ENCODE results near the gene STX11.
A peak's percentile ranks its signal among the peaks of the same experiment; 100 is the strongest.

STX11 gene

GRCh38 chr6:144195671-144196270 lies 45.5 kb downstream of the STX11 start:
- TF ChIP-seq CTCF (IDR thresholded peaks at IDR 0.05; ENCODE audit: low read depth, low read length, missing control alignments) = no peak
- DNase-seq (ENCODE audit: extremely low read depth, low read depth) = peak; percentile 16
- H3K4me3 ChIP-seq (replicated peaks; ENCODE audit: low read depth, low read length) = no peak overlapping the region

- no peak for TF ChIP-seq CTCF (IDR thresholded peaks at IDR 0.05; ENCODE audit: low read depth, low read length, missing control alignments)
- H3K4me3 ChIP-seq (replicated peaks; ENCODE audit: low read depth, low read length) = no peak overlapping the region
- DNase-seq (ENCODE audit: extremely low read depth, low read depth) = no peak
Measured at GRCh38 chr6:144197919-144198318, 47.6 kb downstream of the STX11 start.

DNA sequence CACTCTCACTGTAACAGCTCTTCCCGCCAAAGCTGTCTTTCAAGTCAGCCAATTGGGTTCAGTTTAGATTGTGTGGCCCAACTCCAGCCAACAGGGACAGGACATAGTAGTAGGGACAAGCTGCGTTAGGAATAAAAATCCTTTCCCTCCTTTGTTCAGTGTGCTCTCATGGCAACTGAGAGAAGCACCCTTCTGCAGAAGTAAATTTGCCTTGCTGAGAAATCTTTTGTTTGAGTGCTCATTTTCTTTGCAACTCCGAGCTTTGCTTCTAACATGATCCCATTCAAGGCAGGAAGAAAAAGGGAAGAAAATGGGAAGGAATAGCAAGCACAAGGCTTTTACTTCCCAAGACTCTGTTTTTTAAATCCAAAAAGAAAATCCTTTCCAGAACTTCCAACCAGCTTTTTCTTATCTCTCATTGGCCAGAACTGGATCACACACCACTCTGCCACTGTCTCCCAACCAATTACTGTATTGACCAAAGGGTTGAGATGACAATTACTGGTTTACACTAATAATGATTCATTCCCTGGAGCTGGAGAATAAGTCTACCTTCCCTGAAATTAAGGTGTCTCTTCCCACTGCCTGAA lies 52.7 kb downstream of the STX11 start:
- no peak overlapping the region for H3K4me3 ChIP-seq (replicated peaks; ENCODE audit: low read depth, low read length)
- no peak for DNase-seq (ENCODE audit: extremely low read depth, low read depth)
- TF ChIP-seq CTCF (IDR thresholded peaks at IDR 0.05; ENCODE audit: low read depth, low read length, missing control alignments) = no peak

GRCh38 chr6:144211160-144211559 lies 60.8 kb downstream of the STX11 start:
- no peak for TF ChIP-seq CTCF (IDR thresholded peaks at IDR 0.05; ENCODE audit: low read depth, low read length, missing control alignments)
- H3K4me3 ChIP-seq (replicated peaks; ENCODE audit: low read depth, low read length) = no peak overlapping the region
- no peak for DNase-seq (ENCODE audit: extremely low read depth, low read depth)

GRCh38 chr6:144213315-144213714 lies 63.0 kb downstream of the STX11 start:
- no peak for DNase-seq (ENCODE audit: extremely low read depth, low read depth)
- no peak for TF ChIP-seq CTCF (IDR thresholded peaks at IDR 0.05; ENCODE audit: low read depth, low read length, missing control alignments)

DNA sequence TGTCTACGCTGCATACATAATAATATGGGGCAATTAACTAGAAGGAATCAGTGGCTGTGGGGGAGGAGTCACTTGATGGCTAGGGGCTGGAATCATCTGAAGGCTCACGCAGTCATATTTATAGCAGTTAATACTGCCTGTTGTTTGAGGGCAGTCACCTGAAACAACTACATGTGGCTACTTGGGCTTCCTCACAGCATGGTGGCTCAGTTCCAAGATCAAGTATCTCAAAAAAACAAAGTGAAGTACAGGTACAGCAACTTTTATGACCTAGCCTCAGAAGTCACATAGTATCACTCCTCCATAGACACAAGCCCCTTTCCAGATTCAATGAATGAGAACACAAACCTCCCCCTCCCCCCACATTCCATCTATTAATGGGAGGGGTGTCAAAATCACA lies 63.7 kb downstream of the STX11 start:
- no peak for DNase-seq (ENCODE audit: extremely low read depth, low read depth)
- H3K4me3 ChIP-seq (replicated peaks; ENCODE audit: low read depth, low read length) = no peak overlapping the region
- TF ChIP-seq CTCF (IDR thresholded peaks at IDR 0.05; ENCODE audit: low read depth, low read length, missing control alignments) = no peak

More at GRCh38 chr6:144213315-144213714, 63.0 kb downstream of the STX11 start:
- no peak overlapping the region for H3K4me3 ChIP-seq (replicated peaks; ENCODE audit: low read depth, low read length)
